GM18907 (cell line): Measurements from ENCODE around the gene SIX3.

Source experiments
- ATAC-seq: cut with Tn5 transposase; IDR thresholded peaks from one replicate; pipeline ENCODE4 v1.9.1; 2021; ENCODE audit warnings: mild to moderate bottlenecking, moderate library complexity; ENCODE audit not compliant: unreplicated experiment

SIX3 gene

GRCh38 chr2:44980751-44981713 is 39.5 kb downstream of the SIX3 start:
- ATAC-seq = no peak

- ATAC-seq = no peak
These were observed 40.2 kb downstream of the SIX3 start for GRCh38 chr2:44981714-44982108.

GRCh38 chr2:44983836-44984604 is 42.5 kb downstream of the SIX3 start:
- no peak for ATAC-seq

GRCh38 chr2:44989176-44989575 is 47.7 kb downstream of the SIX3 start:
- ATAC-seq = no peak

- ATAC-seq = no peak
These were observed 52.9 kb downstream of the SIX3 start for GRCh38 chr2:44994377-44994776.
